ENCODE measurements around the gene ACER1.
"Not testable (repeated sequence)": the region's sequence is repeated elsewhere in the genome, so short reads cannot be mapped to it uniquely, and the experiment has no call there.

ACER1 gene

DNA sequence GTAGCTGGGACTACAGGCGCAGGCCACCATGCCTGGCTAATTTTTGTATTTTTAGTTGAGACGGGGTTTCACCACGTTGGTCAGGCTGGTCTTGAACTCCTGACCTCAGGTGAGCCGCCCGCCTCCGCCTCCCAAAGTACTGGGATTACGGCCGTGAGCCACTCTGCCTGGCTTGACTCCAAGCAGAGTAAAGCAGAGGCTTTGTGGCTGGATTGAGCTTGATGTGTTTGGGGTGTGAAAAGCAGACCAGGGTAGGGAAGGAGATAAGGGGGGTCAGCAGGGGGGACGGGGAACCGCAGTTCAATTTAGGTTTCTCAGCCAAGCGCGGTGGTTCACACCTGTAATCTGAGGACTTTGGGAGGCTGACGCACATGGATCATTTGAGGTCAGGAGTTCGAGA, 23.8 kb upstream of the ACER1 start:
- no peak for DNase-seq (ENCODE audit: low spot score)

DNA sequence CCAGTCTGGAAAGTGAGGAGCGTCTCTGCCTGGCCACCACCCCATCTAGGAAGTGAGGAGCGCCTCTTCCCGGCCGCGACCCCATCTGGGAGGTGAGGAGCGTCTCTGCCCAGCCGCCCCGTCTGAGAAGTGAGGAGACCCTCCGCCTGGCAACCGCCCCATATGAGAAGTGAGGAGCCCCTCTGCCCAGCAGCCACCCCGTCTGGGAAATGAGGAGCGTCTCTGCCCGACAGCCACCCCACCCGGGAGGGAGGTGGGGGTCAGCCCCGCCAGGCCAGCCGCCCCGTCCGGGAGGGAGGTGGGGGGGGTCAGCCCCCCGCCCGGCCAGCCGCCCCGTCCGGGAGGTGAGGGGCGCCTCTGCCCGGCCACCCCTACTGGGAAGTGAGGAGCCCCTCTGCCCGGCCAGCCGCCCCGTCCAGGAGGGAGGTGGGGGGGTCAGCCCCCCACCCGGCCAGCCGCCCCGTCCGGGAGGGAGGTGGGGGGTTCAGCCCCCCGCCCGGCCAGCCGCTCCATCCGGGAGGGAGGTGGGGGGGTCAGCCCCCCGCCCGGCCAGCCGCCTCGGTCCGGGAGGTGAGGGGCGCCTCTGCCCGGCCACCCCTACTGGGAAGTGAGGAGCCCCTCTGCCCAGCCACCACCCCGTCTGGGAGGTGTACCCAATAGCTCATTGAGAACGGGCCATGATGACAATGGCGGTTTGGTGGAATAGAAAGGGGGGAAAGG, 22.1 kb upstream of the ACER1 start:
- not testable (repeated sequence) for DNase-seq (ENCODE audit: low spot score)

DNA sequence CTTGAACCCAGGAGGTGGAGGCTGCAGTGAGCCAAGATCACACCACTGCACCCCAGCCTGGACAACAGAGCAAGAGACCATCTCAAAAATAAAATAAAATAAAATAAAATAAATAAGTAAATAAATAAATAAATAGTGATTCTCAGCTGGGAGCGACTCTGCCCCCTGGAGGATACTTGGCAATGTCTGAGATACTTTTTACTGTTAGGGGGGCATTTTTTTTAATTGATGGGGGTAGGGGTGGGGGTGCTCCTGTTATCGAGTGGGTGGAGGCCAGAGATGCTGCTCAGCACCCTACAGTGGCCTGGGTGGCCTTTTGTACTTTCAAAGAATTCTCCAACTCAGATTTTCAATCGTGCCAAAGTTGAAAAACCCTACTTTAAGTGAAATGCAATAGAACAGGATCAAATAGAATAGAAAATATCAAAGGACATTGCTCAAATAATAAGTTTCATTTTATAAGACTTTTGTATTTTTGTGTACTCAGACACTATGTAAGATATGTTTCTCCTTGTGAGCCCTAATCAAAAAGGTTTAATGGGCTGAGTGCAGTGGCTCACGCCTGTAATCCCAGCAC, 20.8 kb upstream of the ACER1 start:
- DNase-seq (ENCODE audit: low spot score) = peak; percentile 43

DNA sequence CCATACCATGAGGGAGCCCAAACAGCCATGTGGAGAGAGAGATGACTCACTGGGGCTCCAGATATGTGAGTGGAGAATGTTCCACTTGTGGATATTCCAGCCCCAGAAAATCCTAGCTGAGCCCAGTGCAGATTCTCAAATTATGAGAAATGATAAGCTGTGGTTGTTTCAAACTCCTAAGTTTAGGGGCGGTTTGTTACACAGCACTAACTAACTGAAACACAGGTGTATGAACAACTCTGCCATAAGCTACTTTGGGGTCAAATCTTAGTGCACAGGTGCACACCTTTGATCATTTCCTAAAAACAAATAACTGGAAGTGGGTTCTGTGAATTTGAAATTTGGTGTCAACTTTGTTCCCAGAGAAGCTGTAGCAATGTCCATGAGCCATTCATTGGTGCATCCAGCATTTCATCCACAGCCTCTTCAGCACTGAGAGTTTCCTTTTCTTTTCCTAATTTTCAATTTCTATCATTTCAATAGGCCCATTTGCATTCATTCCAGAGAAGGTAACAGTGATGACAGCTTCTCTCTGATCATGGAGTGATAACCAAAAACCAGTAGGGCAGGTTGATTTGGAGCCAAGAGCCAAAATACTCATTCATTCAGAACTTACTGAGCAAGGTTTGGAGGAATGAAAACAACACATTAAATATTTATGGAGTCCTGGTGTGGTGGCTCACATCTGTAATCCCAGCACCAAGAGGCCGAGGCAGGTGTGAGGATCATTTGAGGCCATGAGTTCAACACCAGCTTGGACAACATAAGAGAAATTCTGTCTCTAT, 19.2 kb upstream of the ACER1 start:
- DNase-seq (ENCODE audit: low spot score) = no peak

DNA sequence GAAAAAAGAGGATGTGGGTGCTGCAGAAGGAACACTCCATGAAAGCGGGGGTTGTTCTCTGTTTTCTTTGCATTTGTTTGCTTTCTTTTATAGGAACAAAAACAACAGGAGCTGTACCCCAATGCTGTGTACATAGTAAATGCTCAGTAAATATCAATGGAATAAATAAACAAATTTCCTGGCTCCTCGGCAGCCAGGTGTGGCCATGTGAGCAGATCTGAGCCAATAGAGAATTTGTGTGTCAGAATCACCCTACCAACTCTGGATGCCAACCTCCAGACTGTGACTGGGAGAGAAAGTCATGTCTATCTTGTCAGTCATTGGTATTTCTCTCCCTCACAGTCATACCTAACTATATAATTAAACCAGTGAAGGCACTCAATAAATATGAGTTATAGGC, 17.3 kb upstream of the ACER1 start:
- DNase-seq (ENCODE audit: low spot score) = no peak

DNA sequence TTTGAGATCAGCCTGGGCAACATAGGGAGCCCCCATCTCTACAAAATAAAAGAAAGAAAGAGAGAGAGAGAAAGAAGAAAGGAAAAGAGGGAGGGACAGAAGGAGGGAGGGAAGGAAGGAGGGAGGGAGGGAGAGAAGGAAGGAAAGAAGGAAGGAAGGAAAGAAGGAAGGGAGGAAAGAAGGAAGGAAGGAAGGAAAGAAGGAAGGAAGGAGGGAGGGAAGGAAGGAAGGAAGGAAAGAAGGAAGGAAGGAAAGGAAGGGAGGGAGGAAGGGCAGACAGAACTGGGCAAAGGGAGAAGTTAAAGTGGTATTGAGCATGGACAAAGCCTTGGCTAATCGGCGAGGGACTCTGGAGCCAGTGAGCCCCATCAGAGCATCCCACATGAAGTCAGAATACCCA, 15.9 kb upstream of the ACER1 start:
- DNase-seq (ENCODE audit: low spot score) = not testable (repeated sequence)

DNA sequence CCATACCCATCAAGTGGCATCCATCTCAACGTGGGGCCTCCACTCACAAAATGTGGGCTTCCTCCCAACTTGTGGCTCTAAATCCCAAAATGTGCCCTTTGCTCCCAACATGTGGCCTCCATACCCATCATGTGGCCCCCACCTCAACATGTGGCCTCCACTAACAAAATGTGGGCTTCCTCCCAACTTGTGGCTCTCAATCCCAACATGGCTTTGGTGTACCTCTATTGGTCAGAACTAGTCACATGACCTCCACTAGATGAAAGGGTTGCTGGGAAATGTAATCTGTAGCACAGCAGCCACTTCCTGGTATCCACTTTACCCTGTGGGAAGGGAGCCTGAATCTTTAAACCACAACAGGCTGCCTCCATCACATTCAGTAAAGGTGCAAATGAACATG, 10.1 kb upstream of the ACER1 start:
- no peak for DNase-seq (ENCODE audit: low spot score)

DNA sequence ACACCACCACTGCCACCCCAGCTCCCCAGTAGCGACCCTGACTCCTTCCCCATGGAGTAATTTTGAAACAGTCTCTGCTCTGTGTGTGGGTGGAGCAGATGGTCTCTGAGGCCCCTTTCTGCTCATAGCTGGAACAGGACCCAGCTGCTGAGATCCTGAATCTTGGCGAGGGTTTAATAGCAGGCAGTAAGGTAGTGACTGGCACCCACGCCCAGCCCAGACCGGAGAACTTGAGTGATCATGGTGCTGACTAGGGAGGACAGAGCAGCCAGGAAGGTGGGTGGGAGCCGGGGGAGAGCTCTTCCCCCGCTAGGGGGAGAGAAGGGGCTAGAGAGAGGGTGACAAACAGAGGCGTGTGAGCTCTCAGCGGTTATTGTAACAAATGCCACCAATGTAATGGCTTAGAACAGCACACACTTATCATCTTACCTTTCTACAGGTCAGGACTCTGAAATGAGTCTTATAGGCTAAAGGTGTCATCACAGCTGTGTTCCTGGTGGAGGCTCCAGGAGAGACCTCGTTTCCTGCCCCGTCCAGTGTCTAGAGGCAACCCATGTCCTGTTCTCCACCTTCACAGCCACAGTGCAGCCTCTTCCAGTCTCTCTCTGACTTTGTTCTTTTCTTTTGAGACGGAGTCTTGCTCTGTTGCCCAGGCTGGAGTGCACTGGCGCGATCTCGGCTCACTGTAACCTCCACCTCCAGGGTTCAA, 7.2 kb upstream of the ACER1 start:
- no peak for DNase-seq (ENCODE audit: low spot score)

DNA sequence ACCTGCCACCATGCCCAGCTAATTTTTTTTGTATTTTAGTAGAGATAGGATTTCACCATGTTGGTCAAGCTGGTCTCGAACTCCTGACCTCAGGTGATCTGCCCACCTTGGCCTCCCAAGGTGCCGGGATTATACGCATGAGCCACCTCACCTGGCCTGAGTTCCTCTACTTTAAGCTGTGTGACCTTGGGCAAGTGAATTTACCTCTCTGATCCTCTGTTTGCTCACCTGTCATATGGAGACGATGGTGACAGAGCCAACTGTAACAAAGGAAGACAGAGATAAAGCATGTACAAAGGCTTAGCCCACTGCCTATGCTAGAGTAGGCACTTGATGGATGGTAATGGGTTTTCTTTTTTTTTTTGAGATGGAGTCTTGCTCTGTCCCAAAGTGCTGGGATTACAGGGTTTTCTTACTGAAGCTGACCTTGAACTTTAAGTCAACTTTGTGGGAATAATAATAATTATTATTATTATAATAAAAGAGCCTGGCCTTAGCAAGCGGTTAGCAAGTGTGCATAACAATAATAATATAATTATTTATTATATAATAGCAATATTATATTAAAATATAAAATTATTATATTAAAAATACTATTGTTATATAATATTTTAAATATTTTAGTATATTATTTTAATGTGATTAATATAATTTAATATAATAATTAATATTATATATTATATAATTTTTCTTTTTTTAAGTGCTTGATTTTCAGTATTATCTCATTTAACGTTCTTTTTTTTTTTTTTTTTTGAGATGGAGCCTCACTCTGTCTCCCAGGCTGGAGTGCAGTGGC, 1.3 kb upstream of the ACER1 start:
- no peak for DNase-seq (ENCODE audit: low spot score)

DNA sequence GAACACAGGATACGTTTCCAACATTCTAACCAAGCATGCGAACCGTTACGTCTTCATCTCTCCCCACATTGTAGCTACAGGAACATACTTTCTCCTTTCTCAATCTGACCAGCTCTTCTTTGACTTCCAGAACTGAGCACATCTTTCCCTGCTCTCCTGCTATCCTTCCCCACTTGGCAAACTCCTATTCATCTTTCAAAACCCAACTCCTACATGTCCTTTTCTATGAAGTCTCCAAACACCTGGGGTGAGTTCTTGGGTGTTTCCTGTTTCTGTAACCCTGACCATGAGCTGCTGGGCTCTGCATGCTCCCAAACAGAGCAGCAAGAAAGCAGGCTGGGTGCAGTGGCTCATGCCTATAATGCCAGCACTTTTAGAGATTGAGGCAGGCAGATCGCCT, 6.6 kb downstream of the ACER1 start:
- DNase-seq (ENCODE audit: low spot score) = no peak

DNA sequence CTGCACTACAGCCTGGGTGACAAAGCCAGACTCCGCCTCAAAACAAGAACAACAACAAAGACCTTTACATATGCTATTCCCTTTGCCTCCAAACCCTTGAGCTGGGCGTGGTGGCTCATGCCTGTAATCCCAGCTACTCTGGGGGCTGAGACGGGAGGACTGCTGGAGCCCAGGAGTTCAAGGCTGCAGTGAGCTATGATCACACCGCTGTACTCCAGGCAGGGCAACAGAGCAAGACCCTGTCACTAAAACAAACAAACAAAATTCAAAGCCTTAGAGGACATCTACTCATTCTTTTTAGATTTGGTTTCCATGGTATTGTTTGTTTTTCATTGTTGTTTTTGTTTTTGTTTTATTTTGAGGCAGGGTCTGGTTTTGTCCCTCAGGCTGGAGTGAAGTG, 7.8 kb downstream of the ACER1 start:
- DNase-seq (ENCODE audit: low spot score) = no peak

DNA sequence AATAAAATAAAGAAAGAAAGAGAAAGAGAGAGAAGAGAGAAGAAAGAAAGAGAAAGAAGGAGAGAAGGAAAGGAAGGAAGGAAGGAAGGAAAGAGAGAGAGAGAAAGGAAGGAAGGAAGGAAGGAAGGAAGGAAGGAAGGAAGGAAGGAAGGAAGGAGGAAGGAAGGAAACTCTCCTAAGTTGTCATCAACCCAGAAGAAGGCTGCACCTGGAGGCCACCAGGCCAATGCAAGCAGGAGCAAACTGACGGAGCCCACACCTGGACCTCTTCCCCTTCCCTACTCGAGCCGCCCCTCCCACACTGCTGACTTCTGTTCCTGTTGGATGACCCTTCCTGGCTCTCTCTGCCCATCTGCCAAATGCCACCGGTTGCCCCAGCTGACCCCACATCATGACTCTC, 8.7 kb downstream of the ACER1 start:
- DNase-seq (ENCODE audit: low spot score) = no peak

DNA sequence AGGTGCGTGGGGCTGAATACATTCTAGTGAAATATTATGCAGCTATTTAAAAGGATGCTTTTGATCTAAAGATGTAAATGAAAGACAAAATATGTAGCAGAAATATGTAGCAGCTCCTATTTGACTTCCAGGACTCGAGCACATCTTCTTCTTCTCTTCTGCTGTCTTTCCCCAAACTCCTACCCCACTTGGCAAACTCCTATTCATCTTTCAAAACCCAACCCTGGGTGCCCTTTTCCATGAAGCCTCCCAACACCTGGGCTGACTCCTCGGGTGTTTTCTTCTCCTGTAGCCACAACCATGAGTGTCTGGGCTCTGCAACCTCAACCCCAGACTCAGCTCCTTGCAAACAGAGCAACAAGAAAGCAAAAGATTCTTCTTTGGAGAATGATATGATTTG, 11.1 kb downstream of the ACER1 start:
- DNase-seq (ENCODE audit: low spot score) = no peak

DNA sequence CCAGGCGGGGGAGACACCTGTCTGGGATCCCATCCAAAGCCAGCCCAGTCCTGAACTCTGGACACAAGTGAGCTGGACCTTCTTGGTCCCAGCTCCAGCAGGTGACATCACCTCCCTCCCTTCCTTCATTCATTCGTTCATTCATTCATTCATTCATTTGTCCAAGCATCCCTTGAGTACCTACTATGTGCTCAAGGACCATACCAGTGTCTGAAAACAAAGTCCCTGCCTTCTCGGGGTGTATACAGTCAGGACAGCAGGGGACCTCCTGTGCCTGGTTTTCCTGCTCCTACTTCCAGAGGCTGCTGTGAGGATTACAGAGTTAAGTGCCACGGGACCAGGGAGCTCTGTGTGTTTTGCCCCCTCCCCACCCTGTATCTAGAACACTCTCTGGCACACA, 14.0 kb downstream of the ACER1 start:
- no peak for DNase-seq (ENCODE audit: low spot score)

DNA sequence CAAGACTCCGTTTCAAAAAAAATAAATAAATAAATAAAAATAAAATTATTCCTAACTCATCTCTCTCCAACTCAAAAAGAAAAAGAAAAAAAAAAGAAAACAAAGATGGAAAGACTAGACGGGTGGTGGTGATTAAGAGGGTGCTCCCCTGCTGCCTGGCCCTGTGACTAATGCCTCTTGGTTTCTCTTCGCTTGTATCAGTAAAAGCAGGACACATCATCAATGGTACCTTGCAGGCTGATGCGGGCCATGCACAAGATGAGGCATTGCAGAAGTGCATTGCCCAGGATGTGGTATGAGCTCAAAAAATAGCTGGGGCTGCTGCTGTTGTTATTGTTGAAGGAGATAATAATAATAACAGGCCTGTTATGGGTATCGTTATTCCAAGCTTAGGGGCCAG, 14.6 kb downstream of the ACER1 start:
- DNase-seq (ENCODE audit: low spot score) = no peak

DNA sequence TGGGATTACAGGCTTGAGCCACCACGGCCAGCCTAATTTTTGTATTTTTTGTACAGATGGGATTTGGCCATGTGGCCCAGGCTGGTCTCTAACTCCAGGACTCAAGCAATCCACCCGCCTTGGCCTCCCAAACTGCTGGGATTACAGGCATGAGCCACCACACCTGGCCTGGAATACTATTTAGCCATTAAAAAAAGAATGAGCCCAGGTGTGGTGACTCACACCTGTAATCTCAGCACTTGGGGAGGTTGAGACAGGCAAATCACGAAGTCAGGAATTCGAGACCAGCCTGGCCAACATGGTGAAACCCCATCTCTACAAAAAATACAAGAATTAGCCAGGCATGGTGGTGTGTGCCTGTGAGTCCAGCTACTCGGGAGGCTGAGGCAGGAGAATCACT, 17.8 kb downstream of the ACER1 start:
- not testable (repeated sequence) for DNase-seq (ENCODE audit: low spot score)

DNA sequence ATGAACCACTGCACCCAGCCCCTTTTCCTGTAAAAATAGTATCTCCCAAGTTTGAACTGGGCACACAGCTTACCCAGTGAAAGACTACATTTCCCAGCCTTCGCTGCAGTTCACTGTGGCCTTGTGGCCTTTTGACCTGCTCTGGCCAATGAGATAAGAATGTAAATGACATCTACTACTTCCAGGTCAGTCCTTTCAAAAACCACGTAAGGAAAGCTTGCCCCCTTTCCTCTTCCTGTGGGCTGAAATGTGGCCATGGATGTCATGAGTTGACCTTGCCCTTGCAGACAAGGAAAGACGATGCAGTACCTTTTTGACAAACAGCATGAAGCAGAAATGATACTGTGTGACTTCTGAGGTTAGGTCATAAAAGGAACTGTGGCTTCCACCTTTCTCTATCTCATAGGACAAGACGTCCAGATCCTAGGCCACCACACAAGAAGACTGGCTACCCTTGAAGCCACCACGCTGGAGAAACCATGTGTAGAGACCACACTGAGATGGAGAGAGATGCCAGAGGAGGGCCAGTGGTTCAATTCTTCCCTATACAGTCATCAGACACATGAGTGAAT, 19.9 kb downstream of the ACER1 start:
- no peak for DNase-seq (ENCODE audit: low spot score)

DNA sequence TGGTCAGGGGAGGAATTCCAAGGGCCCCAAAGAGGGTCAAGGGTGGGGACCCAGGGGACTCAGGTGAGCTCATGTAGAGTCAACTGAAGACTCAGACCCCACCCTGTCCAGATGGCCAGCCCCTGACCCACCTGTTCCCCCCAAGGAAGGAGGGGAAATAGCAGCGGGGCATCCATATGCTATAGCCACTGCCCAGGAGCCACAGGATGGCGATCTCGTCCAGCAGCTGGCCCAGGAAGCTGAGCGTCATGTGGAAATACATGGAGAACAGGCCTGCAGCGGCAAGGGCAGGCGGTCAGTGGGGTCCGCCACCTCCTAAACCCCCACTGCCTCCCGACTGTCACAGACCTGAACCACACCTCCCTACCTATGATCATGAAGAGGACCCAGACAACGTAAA, 21.4 kb downstream of the ACER1 start:
- DNase-seq (ENCODE audit: low spot score) = no peak

DNA sequence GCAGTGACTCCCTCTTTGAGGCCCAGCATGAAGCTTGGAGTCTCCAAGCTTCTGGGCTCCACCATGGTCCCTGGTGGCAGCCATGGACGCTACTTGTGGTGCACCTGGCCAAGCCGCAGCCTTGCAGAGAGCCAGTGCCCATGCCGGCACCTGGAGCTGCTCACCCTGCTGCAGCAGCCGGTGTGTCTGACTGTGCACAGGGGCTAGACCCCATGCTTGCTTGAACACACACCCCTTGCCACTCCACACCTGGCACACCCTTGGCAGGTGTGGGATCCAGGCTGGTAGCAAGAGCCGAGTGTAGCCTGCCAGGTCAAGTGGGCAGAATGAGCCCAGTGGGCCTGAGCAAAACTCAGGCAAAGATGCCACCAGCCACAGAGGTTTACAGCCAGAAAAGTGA, 35.0 kb downstream of the ACER1 start:
- DNase-seq (ENCODE audit: low spot score) = no peak

DNA sequence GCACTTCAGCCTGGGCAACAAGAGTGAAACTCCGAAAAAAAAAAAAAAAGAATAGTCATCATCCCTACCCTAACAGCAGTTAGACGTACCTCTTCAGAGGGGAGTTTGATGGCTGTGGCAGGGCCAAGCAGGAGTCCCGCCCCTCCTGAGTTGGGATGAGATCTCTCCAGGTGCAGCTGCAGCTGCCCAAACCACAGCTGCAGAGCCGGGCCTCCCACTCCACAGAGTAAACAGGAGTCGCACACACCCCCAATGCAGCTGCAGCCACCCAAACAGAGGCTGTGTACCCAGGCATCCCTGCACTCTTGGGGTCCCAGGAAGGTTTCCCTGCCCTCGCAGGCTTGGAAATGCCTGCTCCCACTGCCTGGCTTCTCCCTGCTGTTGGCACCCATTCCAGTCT, 36.2 kb downstream of the ACER1 start:
- DNase-seq (ENCODE audit: low spot score) = no peak

DNA sequence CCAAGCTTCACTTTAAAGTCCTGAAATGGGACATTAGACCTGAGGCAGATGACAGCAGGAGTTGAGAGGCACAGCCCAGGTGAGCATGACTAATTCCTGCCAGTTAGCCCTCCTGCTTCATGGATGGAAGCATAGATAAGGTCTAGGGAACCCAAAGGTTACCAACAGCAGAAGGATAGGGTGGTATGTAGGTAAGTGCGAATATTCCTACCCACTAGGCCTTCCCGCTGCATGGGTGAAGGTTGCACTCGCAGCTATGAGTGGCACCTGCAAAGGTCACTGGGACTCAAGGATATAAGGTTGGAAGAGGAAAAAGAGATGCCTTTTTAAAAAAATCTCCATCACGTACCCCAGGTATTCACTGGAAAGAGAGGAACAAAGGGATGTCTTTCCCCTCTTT, 41.4 kb downstream of the ACER1 start:
- DNase-seq (ENCODE audit: low spot score) = no peak

DNA sequence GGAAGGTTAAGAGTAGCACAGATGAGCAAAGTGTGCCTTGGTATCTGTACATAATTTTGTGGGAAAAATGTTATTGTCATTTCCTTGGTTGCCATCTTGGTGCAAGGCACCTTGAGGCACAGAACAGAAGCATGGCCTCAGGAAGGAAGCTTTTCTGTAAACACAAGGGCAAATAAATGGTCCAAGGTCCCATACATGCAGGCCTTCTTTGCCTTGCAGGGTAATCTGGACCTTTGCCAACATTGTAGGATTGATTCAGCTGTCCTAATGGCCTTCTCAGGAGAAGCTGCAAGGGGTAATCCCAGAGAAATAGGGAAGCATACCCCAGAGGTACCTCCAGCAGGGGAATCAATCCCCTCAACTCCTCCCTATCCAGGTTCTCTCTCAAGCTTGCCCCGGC, 44.7 kb downstream of the ACER1 start:
- no peak for DNase-seq (ENCODE audit: low spot score)
